Parathyroid adenoma (tissue), 2 donors: ENCODE results near the gene DNAH8.
"Not testable (repeated sequence)": the region's sequence is repeated elsewhere in the genome, so short reads cannot be mapped to it uniquely, and the experiment has no call there.

Experiments
- H2AFZ ChIP-seq: fragments of 300-600 bp; sonication (generic); one replicate; pipeline ENCODE4 v1.7.0; 2017; ENCODE audit warnings: antibody characterized with exemption, mild to moderate bottlenecking
- H3K27ac ChIP-seq: fragments of 300-600 bp; sonication (generic); one replicate; pipeline ENCODE4 v1.7.0; 2017
- H3K27me3 ChIP-seq: fragments of 300-600 bp; sonication (generic); one replicate; pipeline ENCODE4 v1.7.0; 2017; ENCODE audit warnings: low read length; ENCODE audit not compliant: control insufficient read depth, insufficient read depth
- H3K36me3 ChIP-seq: fragments of 300-600 bp; sonication (generic); one replicate; pipeline ENCODE4 v1.7.0; 2017; ENCODE audit warnings: low read length; ENCODE audit not compliant: control insufficient read depth, insufficient read depth
- H3K4me1 ChIP-seq: fragments of 300-600 bp; sonication (generic); one replicate; pipeline ENCODE4 v1.7.0; 2017; ENCODE audit warnings: control low read depth
- H3K4me2 ChIP-seq: fragments of 300-600 bp; sonication (generic); one replicate; pipeline ENCODE4 v1.7.0; 2017; ENCODE audit warnings: low read length
- H3K4me3 ChIP-seq: fragments of 300-600 bp; sonication (generic); one replicate; pipeline ENCODE4 v1.7.0; 2017; ENCODE audit warnings: low read depth, low read length
- H3K79me2 ChIP-seq: fragments of 300-600 bp; sonication (generic); one replicate; pipeline ENCODE4 v1.7.0; 2017; ENCODE audit warnings: control low read depth
- H3K9ac ChIP-seq: fragments of 300-600 bp; sonication (generic); one replicate; pipeline ENCODE4 v1.7.0; 2017; ENCODE audit warnings: mild to moderate bottlenecking
- H3K9me3 ChIP-seq: fragments of 300-600 bp; sonication (generic); one replicate; pipeline ENCODE4 v1.7.0; 2017; ENCODE audit warnings: low read length; ENCODE audit not compliant: control insufficient read depth
- CTCF ChIP-seq: fragments of 300-600 bp; sonication (generic); IDR thresholded peaks from one replicate; pipeline ENCODE4 v1.7.0; 2017; ENCODE audit warnings: antibody characterized with exemption, mild to moderate bottlenecking
- donor health status: primary hyperparathyroidism.

Gene DNAH8

DNA sequence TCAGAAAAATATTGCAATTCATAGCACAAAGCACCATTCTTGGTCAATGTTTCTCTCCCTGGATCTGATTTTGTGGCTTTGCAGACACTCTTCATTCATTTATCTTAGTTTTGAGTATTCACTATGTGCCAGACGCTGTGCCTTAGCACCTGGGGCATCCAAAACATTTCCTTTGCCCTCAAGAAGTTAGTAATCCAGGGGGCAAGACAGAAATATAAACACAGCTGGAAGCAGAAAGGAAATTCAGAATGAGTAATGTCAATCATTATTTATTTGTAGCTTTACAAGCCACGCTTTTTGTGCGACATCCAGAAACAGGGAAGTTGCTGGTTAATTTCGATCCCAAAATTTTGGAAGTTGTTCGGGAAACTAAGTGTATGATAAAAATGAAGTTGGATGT lies 71.4 kb downstream of the DNAH8 start:
- no peak for TF ChIP-seq CTCF
- no peak overlapping the region for H2AFZ ChIP-seq
- no peaks in the 10 kb centered on the region for H3K36me3 ChIP-seq
- no peak overlapping the region for H3K4me3 ChIP-seq
- no peaks in the 10 kb centered on the region for H3K4me1 ChIP-seq
- H3K9me3 ChIP-seq = no peaks in the 10 kb centered on the region
- no peak overlapping the region for H3K4me2 ChIP-seq
- no peak overlapping the region for H3K27ac ChIP-seq
- H3K27me3 ChIP-seq = no peaks in the 10 kb centered on the region
- H3K79me2 ChIP-seq = no peaks in the 10 kb centered on the region
- H3K9ac ChIP-seq = no peak overlapping the region

- no peaks in the 10 kb centered on the region for H3K36me3 ChIP-seq
- H3K4me2 ChIP-seq = no peak overlapping the region
- TF ChIP-seq CTCF = no peak
- no peaks in the 10 kb centered on the region for H3K4me1 ChIP-seq
- no peak overlapping the region for H2AFZ ChIP-seq
- H3K9ac ChIP-seq = no peak overlapping the region
- H3K27me3 ChIP-seq = no peaks in the 10 kb centered on the region
- H3K9me3 ChIP-seq = no peaks in the 10 kb centered on the region
- H3K27ac ChIP-seq = no peak overlapping the region
- no peaks in the 10 kb centered on the region for H3K79me2 ChIP-seq
- H3K4me3 ChIP-seq = no peak overlapping the region
Measured at GRCh38 chr6:38789256-38789655, 74.1 kb downstream of the DNAH8 start.

- no peak for TF ChIP-seq CTCF
- Histone ChIP-seq H3K4me3 (no peak overlapping the region), H3K9ac (no peak overlapping the region), H2AFZ (no peak overlapping the region), H3K79me2 (no peaks in the 10 kb centered on the region), H3K4me1 (no peaks in the 10 kb centered on the region), H3K36me3 (no peaks in the 10 kb centered on the region), H3K9me3 (no peaks in the 10 kb centered on the region), H3K4me2 (no peak overlapping the region), H3K27me3 (no peaks in the 10 kb centered on the region), H3K27ac (no peak overlapping the region)
Measured at GRCh38 chr6:38792356-38792755, 77.2 kb downstream of the DNAH8 start.

DNA sequence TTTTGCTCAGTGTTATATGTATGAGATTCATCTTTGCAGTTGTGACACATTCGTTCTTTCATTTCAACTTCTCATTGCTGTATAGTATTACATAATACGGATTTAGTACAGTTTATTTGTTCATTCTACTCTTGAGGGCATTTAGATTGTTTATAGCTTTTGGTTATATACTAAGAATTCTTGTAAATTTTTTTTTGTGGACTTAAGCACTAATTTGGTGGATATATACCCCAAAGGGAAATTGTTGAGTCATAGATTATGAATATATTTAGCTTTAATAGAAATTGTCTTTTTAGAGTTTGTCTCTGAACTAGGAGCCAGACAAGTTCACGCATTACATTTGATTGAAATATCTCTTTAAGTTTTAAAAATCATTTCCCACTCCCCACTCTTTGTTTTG lies 79.6 kb downstream of the DNAH8 start:
- no peaks in the 10 kb centered on the region for H3K79me2 ChIP-seq
- H3K9me3 ChIP-seq = no peaks in the 10 kb centered on the region
- H3K9ac ChIP-seq = no peak overlapping the region
- no peak for TF ChIP-seq CTCF
- H3K27me3 ChIP-seq = peaks cover 3% of the 10 kb centered on the region
- no peak overlapping the region for H3K4me3 ChIP-seq
- no peaks in the 10 kb centered on the region for H3K4me1 ChIP-seq
- H3K4me2 ChIP-seq = no peak overlapping the region
- no peaks in the 10 kb centered on the region for H3K36me3 ChIP-seq
- no peak overlapping the region for H2AFZ ChIP-seq
- no peak overlapping the region for H3K27ac ChIP-seq

GRCh38 chr6:38796006-38796405 lies 80.9 kb downstream of the DNAH8 start:
- no peaks in the 10 kb centered on the region for H3K36me3 ChIP-seq
- H3K27ac ChIP-seq = no peak overlapping the region
- H2AFZ ChIP-seq = no peak overlapping the region
- H3K9ac ChIP-seq = no peak overlapping the region
- no peaks in the 10 kb centered on the region for H3K79me2 ChIP-seq
- no peak overlapping the region for H3K4me2 ChIP-seq
- no peaks in the 10 kb centered on the region for H3K9me3 ChIP-seq
- H3K4me3 ChIP-seq = no peak overlapping the region
- TF ChIP-seq CTCF = no peak
- peaks cover 3% of the 10 kb centered on the region for H3K27me3 ChIP-seq
- no peaks in the 10 kb centered on the region for H3K4me1 ChIP-seq

- H3K27ac ChIP-seq, H3K79me2 ChIP-seq, H3K36me3 ChIP-seq, H3K4me1 ChIP-seq, H3K27me3 ChIP-seq, H3K4me2 ChIP-seq, H3K4me3 ChIP-seq, H3K9ac ChIP-seq, H3K9me3 ChIP-seq, H2AFZ ChIP-seq: not testable (repeated sequence)
Measured at GRCh38 chr6:38796437-38796836, 81.3 kb downstream of the DNAH8 start.
